ENCODE measurements around the gene PTX4. TPM values are rescaled to one million over a fixed set of nuclear protein-coding genes. Genes with fewer than 3 reads are reported as not detected.

PTX4 gene
- total RNA-seq, 1 experiment from 2014 or later, result not detected

DNA sequence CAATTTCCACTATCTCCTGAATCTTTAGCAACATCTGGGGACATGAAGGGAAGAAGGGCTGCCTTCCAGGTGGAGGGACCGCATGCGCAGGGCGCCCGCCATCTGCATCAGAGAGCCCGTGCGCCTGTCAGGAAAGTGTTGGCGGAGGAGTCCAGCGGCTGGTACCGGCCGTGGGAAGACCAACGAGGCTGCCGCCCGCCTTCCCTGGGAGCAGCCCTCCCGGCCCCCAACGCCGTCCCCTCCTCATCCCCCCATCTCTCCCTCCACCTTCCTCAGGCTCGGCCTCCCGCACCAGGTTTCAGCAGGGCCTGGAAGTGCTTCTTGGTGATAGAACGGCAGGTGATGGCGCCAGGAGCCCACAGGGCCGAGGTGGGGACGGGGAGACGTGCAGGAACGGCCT is 22.7 kb downstream of the PTX4 start:
- DNase-seq, result no peak
- H3K4me3 Mint-ChIP-seq (ENCODE audit: low read depth, unreplicated experiment), result no peak overlapping the region
- no peak overlapping the region for H3K27ac Mint-ChIP-seq (ENCODE audit: unreplicated experiment)
- intact Hi-C loops (cut with micrococcal nuclease; ENCODE audit: unreplicated experiment), result no loop called here
- no peaks in the 10 kb centered on the region for H3K36me3 Mint-ChIP-seq (ENCODE audit: insufficient read depth, unreplicated experiment)
- BruUV-seq (replicated peaks), result no TSS peak
- peaks cover 14% of the 10 kb centered on the region for H3K4me1 Mint-ChIP-seq (ENCODE audit: low read depth, unreplicated experiment)
- CTCF ChIA-PET, result no interaction called here
- H3K9me3 Mint-ChIP-seq (ENCODE audit: low read depth, unreplicated experiment), result no peaks in the 10 kb centered on the region
- TF ChIP-seq, protein P1, sequence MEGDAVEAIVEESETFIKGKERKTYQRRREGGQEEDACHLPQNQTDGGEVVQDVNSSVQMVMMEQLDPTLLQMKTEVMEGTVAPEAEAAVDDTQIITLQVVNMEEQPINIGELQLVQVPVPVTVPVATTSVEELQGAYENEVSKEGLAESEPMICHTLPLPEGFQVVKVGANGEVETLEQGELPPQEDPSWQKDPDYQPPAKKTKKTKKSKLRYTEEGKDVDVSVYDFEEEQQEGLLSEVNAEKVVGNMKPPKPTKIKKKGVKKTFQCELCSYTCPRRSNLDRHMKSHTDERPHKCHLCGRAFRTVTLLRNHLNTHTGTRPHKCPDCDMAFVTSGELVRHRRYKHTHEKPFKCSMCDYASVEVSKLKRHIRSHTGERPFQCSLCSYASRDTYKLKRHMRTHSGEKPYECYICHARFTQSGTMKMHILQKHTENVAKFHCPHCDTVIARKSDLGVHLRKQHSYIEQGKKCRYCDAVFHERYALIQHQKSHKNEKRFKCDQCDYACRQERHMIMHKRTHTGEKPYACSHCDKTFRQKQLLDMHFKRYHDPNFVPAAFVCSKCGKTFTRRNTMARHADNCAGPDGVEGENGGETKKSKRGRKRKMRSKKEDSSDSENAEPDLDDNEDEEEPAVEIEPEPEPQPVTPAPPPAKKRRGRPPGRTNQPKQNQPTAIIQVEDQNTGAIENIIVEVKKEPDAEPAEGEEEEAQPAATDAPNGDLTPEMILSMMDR (IDR thresholded peaks at IDR 0.05; ENCODE audit: unreplicated experiment), result no peak
- H3K27me3 Mint-ChIP-seq (ENCODE audit: unreplicated experiment), result no peaks in the 10 kb centered on the region

DNA sequence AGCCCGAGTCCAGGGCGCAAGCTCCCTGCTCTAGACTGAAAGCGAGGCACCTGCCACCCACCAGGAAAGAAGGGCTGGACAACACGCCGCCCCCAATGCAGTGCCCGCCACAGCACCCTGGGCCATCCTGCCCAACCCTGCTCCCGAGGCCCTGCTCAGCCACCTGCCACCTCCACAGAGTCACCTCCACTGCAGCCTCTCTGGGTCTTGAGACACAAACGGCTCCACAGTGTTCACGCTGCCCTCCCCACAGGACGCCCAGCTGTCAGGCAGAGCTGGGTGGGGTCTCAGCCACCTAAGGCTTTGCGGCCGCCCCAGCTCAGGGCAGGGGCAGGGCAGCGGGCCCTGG is 23.2 kb downstream of the PTX4 start:
- Mint-ChIP-seq H3K27me3 (ENCODE audit: unreplicated experiment) (no peaks in the 10 kb centered on the region), H3K36me3 (ENCODE audit: insufficient read depth, unreplicated experiment) (no peaks in the 10 kb centered on the region), H3K4me3 (ENCODE audit: low read depth, unreplicated experiment) (no peak overlapping the region), H3K4me1 (ENCODE audit: low read depth, unreplicated experiment) (peaks cover 9% of the 10 kb centered on the region), H3K27ac (ENCODE audit: unreplicated experiment) (no peak overlapping the region), H3K9me3 (ENCODE audit: low read depth, unreplicated experiment) (no peaks in the 10 kb centered on the region)
- DNase-seq, result no peak
- no TSS peak for BruUV-seq (replicated peaks)
- intact Hi-C loops (cut with micrococcal nuclease; ENCODE audit: unreplicated experiment), result no loop called here
- CTCF ChIA-PET, result no interaction called here
- TF ChIP-seq, protein P1 (IDR thresholded peaks at IDR 0.05; ENCODE audit: unreplicated experiment), result no peak

DNA sequence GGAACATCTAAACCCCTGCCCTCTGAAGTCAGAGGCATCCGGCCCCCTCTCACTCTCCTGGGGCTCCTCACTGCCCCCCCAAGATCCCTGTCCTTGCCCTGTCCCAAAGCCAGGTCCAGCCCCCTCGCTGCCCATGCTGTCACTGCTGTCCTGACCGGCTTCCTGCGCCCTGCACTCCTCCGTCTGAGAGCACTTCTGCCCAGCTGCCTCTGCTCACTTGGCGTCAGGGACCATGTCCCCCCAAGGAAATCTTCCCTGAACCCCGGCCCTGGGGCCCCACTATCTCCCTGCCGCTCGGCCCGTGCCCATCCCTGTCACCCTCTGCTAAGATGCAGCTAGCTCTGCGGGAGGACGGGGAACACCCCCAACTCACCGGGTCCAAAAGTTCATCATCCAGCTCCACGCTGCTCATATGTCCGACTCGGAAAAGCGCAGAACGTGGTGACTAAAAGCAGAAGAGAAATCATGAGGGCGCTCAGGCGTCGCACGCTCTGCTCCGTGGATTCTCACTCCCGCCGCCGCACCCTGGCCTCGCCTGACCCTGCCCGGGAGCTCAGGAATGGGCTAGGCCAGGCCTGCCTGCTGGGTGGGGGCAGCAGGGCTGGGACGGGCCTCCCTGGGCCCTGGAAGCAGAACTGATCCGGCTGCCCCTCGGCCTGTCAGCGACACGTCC is 23.7 kb downstream of the PTX4 start:
- Mint-ChIP-seq H3K4me3 (ENCODE audit: low read depth, unreplicated experiment) (no peak overlapping the region), H3K4me1 (ENCODE audit: low read depth, unreplicated experiment) (peaks cover 3% of the 10 kb centered on the region), H3K9me3 (ENCODE audit: low read depth, unreplicated experiment) (no peaks in the 10 kb centered on the region), H3K27ac (ENCODE audit: unreplicated experiment) (no peak overlapping the region), H3K36me3 (ENCODE audit: insufficient read depth, unreplicated experiment) (no peaks in the 10 kb centered on the region), H3K27me3 (ENCODE audit: unreplicated experiment) (no peaks in the 10 kb centered on the region)
- TF ChIP-seq, protein P1 (IDR thresholded peaks at IDR 0.05; ENCODE audit: unreplicated experiment), result no peak
- CTCF ChIA-PET, result no interaction called here
- BruUV-seq (replicated peaks), result no TSS peak
- intact Hi-C loops (cut with micrococcal nuclease; ENCODE audit: unreplicated experiment), result no loop called here
- DNase-seq, result no peak

DNA sequence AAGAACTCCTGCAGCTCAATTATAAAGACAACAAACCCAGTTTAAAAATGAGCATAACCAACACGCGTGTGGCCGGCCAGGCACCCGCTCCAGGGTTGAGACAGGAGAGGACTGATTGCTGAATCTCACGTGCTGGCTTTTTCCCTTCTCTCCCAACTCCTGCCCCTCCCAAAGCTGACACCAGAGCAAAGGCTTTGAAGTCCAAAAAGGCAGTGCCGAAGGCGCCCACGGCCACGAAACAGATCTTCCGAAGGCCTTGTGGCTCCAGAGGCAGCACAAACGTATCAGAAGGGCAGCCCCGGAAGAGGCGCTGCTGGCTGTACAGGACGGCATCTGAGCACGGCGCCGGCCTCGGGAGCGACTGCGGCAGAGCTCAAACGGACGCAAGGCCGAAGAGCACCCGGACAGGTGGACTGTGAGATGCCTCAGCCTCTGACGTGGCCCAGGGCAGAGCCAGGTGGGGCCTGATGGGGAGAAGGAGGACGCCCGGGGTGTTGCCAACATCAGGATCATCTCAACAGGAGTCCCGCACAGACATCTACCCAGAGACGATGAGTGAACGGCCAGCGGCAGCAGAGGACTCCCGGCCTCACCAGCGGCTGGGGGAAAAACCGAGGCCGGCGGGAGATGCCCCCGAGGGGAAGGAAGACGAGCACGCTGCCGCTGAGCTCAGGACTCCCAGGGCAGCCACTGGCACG is 24.4 kb downstream of the PTX4 start:
- no TSS peak for BruUV-seq (replicated peaks)
- Mint-ChIP-seq H3K36me3 (ENCODE audit: insufficient read depth, unreplicated experiment) (no peaks in the 10 kb centered on the region), H3K4me1 (ENCODE audit: low read depth, unreplicated experiment) (no peaks in the 10 kb centered on the region), H3K4me3 (ENCODE audit: low read depth, unreplicated experiment) (no peak overlapping the region), H3K9me3 (ENCODE audit: low read depth, unreplicated experiment) (no peaks in the 10 kb centered on the region), H3K27me3 (ENCODE audit: unreplicated experiment) (no peaks in the 10 kb centered on the region), H3K27ac (ENCODE audit: unreplicated experiment) (no peak overlapping the region)
- TF ChIP-seq, protein P1 (IDR thresholded peaks at IDR 0.05; ENCODE audit: unreplicated experiment), result no peak
- intact Hi-C loops (cut with micrococcal nuclease; ENCODE audit: unreplicated experiment), result no loop called here
- no peak for DNase-seq
- CTCF ChIA-PET, result interaction anchor here (0.7 kb wide), 1 partner anchor 27 kb away, joined by 3 read pairs; no protein-coding TSS in a partner anchor

Data from Calu3 (cell line).